Measurements from ENCODE around the gene ERGIC1.
"Not testable (repeated sequence)": the region's sequence is repeated elsewhere in the genome, so short reads cannot be mapped to it uniquely, and the experiment has no call there.

The ERGIC1 gene

GRCh38 chr5:172849606-172850453, 15.8 kb downstream of the ERGIC1 start:
- no peak for DNase-seq

GRCh38 chr5:172850454-172850797, 16.4 kb downstream of the ERGIC1 start:
- DNase-seq: no peak

GRCh38 chr5:172851254-172851653, 17.2 kb downstream of the ERGIC1 start:
- DNase-seq: not testable (repeated sequence)

- no peak for DNase-seq
Observed at GRCh38 chr5:172852490-172853354, 18.7 kb downstream of the ERGIC1 start.

GRCh38 chr5:172853355-172853975, 19.4 kb downstream of the ERGIC1 start:
- DNase-seq: no peak

GRCh38 chr5:172854451-172854871, 20.4 kb downstream of the ERGIC1 start:
- no peak for DNase-seq

- DNase-seq: no peak
Observed at GRCh38 chr5:172854971-172855370, 20.9 kb downstream of the ERGIC1 start.

DNA sequence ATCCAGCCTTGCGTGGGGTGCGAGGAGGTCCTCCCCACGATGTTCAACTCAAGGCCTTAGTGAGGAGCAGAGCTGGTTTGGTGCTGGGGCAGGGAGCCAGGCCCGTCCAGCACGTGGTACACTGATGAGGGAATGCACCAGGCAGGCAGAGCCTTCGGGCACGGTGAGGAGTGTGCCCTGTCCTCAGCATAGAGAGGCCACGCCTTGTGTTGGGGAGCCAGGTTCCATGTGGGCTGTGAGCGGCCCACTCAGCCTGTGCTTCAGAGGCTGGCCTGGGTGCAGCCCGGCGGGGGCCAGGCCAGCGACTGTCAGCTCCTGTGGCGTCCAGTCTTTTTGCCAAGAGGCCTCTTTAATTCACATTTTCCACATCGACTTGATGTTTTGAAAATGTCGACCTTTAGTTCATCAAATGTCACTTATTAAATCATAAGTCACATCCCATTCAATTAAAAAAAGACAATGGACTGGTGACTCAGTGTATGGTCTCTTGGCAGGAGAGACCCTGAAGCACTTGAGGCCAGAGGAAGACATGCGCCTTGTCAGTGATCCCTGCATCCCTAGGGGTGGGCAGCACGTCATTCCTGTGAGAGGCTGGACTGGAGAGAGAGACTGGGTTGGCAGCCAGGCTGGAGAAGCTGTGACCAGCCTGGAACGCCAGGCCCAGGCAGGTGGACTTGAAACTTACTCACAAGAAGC, 21.7 kb downstream of the ERGIC1 start:
- DNase-seq: no peak

- no peak for DNase-seq
Observed at GRCh38 chr5:172856336-172856735, 22.3 kb downstream of the ERGIC1 start.

DNA sequence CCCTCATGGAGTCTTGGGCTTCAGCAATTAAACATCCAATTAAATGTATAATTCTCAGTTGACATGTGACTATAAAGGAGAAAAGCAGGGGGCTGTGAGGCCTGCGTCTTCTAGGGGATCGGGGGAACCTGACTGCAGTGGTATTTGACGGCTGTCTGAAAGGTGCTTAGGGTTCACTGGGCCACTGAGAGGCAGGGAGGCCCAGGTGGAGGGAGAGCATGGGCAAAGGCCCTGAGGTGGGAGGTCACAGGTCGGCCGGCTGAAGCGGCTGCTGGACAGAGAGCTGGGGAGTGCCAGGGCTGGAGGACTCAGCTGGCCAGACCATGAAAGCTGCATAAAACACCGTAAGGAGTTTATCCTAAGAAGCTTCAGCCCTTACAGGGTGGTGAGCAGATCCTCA, 23.9 kb downstream of the ERGIC1 start:
- DNase-seq: no peak

- DNase-seq: no peak
Observed at GRCh38 chr5:172858511-172858989, 24.5 kb downstream of the ERGIC1 start.

DNA sequence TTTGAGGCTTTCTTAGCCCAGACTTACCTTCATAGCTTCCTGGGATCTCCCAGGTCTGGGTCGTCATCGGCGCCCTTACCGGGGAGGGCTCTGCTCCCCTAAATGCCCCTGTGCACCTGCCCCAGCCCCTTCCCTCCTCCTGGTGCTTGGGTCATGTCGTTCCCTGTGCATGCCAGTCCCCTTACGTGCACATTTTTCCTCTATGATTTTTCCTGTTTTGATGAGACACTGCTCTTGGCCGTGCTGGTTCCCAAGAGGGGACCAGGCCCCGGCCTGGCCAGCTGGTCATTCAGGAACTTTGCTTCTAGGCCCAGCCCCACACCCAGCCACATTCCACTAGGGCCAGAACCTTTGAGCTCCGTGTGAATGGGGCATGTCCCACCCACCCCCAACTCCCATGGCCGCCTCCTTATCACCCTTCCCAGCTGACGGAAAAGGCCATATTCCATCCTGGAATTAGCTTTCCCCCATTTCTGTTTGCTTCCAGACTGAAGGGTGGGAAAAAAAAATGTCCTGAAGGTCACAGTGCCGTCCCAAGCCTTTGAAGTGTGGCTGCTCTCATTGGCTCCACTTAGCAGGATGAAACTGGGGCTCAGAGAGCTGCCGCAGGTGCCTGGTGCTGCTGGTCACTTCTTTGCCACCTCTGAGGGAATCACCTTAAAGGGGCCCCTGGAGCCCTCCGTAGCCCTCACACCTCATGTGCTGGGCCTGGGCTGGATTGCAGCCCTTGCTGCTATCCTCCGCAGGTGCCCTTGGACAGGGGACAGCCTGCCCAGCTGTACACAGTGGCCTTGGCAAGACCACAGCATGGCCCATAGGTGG, 25.1 kb downstream of the ERGIC1 start:
- no peak for DNase-seq

DNA sequence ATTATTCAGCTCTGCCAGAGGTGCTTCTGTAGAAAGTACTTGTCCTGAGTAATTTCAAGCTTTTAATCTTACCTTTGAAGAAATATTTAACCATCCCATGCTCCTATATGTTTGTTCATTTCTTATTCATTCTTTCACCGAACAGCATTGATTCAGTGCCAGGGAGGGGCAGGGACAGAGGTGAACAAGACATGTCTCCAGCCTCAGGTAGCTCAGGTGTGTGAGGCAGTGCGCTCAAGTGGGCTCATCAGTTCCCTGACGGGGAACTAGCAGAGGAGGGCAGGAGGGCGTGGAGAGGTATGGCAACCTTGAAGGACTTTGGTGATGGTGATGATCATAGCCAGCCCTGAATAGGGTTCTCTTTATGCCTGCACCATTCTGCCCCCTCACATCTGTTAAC, 25.9 kb downstream of the ERGIC1 start:
- no peak for DNase-seq

DNA sequence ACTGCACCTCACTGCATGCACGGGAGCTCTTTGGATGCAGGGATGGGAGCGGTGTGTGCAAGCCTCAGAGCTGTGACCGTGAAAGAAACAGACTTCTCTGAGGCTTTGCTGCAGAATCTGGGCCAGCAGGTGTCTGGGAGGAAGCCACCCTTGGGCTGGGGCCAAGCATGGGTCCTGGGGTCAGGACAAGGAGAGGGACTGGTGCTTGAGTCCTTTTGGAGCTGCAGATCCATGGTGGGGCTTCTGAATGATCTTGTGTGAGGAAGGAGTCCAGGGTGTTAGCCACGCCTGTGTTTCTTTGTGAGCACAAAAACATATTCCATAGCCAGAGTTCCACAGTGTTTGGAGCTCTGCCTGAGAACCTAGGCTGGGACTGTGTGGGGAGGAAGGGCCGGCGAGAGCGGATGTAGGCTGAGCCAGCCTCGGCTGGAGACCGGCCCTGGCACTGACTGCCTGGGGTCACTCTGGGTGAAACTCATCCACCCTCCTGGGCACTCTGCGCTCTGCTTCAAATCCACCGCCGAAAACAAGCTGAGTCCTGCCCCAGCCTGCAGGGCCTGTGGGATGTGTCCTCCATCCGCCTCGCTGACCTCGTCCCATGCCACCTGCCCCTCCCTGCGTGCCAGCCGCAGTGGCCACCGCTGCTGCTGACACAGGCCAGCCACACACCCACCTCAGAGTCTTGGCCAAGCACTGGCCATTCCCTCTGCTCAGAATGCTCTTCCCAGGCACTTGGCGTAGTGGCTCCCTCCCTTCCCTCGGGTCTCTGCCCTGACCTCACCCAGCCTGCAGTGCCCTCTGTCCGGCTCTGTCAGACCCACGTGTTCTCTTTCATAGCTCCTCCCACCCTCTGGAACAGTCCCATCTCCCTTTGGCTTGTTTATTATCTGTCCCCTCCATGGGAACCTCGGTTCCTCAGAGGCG, 26.7 kb downstream of the ERGIC1 start:
- DNase-seq: no peak

GRCh38 chr5:172861461-172861860, 27.4 kb downstream of the ERGIC1 start:
- no peak for DNase-seq

DNA sequence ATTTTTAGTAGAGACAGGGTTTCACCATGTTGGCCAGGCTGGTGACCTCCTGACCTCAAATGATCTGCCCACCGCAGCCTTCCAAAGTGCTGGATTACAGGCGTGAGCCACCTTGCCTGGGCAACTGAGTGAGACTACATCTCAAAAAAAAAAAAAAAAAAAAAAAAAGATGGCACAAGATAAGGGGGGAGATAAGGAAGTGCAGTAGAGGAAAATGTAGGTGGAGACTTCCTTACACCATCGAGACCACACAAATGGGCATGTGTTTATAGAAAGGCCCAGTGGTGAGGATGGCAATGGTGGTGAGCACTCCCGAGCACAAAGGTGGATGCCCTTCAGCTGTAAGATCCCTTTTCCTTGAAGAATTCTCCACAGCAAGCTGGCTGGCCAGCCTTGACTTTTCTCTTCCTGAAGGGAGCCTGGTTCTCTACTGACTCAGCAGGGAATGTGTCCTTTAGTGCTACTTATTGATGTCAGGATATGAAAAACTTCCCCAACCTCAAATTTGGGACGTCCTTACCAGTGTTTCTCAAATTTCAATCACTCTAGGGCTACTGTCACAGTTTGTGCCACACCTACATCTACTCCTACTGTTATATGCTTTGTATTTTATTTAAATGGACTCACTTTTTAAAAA, 28.2 kb downstream of the ERGIC1 start:
- no peak for DNase-seq

GRCh38 chr5:172864171-172864570, 30.1 kb downstream of the ERGIC1 start:
- DNase-seq: not testable (repeated sequence)

DNA sequence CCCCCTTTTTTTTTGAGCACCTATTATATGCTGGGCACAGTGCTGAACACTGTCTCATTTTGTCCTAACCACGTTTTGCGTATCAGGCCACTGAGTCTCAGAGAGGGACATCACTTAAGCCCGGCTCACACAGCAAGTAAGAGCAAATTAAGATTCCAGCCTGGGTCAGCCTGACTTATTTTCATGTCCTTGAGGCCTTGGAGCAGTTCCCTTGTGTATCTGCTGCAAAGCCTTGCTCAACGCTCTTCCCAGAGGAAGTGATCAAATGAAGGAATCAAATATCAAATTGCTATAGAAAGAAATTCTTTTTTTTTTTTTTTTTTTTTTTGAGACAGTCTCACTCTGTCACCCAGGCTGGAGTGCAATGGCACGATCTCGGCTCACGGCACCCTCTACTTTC, 30.7 kb downstream of the ERGIC1 start:
- no peak for DNase-seq

- no peak for DNase-seq
Observed at GRCh38 chr5:172866378-172866777, 32.3 kb downstream of the ERGIC1 start.
